H9 (cell line): ENCODE data around the gene DOCK1. TPM values are rescaled to one million over a fixed set of nuclear protein-coding genes. Genes with fewer than 3 reads are reported as not detected.

Experiments
- DNase-seq: peaks from one replicate; pipeline ENCODE4 v3.0.0-alpha.2; 2017
- H2AFZ ChIP-seq: one replicate; pipeline ENCODE4 v1.6.1; 2013; ENCODE audit warnings: mild to moderate bottlenecking, low read length, control low read depth, moderate library complexity
- H2AK5ac ChIP-seq: 2 replicates; pipeline ENCODE4 v1.6.1; 2013; ENCODE audit warnings: low read length, control low read depth, mixed read lengths; ENCODE audit not compliant: insufficient read length
- H2BK120ac ChIP-seq: one replicate; pipeline ENCODE4 v1.6.1; 2013; ENCODE audit warnings: low read depth, mild to moderate bottlenecking, low read length, control low read depth, inconsistent platforms; ENCODE audit not compliant: poor library complexity, severe bottlenecking
- H2BK12ac ChIP-seq: 2 replicates; pipeline ENCODE4 v1.6.1; 2013; ENCODE audit warnings: low read length, control low read depth, mixed read lengths, low read depth; ENCODE audit not compliant: insufficient read length
- H2BK15ac ChIP-seq: 2 replicates; pipeline ENCODE4 v1.6.1; 2013; ENCODE audit warnings: low read depth, low read length, control low read depth
- H2BK20ac ChIP-seq: one replicate; pipeline ENCODE4 v1.6.1; 2013; ENCODE audit warnings: low read depth, mild to moderate bottlenecking, low read length, control low read depth, inconsistent platforms; ENCODE audit not compliant: poor library complexity, severe bottlenecking
- H2BK5ac ChIP-seq: 2 replicates; pipeline ENCODE4 v1.6.1; 2013; ENCODE audit warnings: low read length, control low read depth, mixed read lengths; ENCODE audit not compliant: insufficient read length
- H3K14ac ChIP-seq: 2 replicates; pipeline ENCODE4 v1.6.1; 2013; ENCODE audit warnings: low read length, control low read depth; ENCODE audit not compliant: insufficient read depth
- H3K18ac ChIP-seq: 2 replicates; pipeline ENCODE4 v1.6.1; 2013; ENCODE audit warnings: low read depth, mild to moderate bottlenecking, mixed read lengths, low read length, control low read depth; ENCODE audit not compliant: insufficient read length
- H3K23ac ChIP-seq: 2 replicates; pipeline ENCODE4 v1.6.1; 2013; ENCODE audit warnings: low read length, control low read depth, mixed read lengths, low read depth; ENCODE audit not compliant: insufficient read length
- H3K23me2 ChIP-seq: 2 replicates; pipeline ENCODE4 v1.6.1; 2013; ENCODE audit warnings: low read depth, mild to moderate bottlenecking, mixed read lengths, low read length, control low read depth; ENCODE audit not compliant: insufficient read length, poor library complexity, severe bottlenecking
- H3K27ac ChIP-seq: 2 replicates; pipeline ENCODE4 v1.5.1; 2013; ENCODE audit warnings: low read length, control low read depth, mixed read lengths, low read depth; ENCODE audit not compliant: insufficient read length
- H3K27me3 ChIP-seq: 2 replicates; pipeline ENCODE4 v1.6.1; 2013; ENCODE audit warnings: low read length, control low read depth, inconsistent platforms; ENCODE audit not compliant: insufficient read depth
- H3K4ac ChIP-seq: 2 replicates; pipeline ENCODE4 v1.6.1; 2013; ENCODE audit warnings: low read depth, mild to moderate bottlenecking, control low read depth, inconsistent platforms, low read length, moderate library complexity
- H3K4me1 ChIP-seq: 2 replicates; pipeline ENCODE4 v1.6.1; 2013; ENCODE audit warnings: low read length, control low read depth, inconsistent platforms; ENCODE audit not compliant: insufficient read depth
- H3K4me2 ChIP-seq: 2 replicates; pipeline ENCODE4 v1.6.1; 2013; ENCODE audit warnings: low read length, control low read depth, mixed read lengths; ENCODE audit not compliant: insufficient read length, insufficient read depth
- H3K56ac ChIP-seq: 2 replicates; pipeline ENCODE4 v1.6.1; 2013; ENCODE audit warnings: low read depth, mild to moderate bottlenecking, mixed read lengths, low read length, control low read depth; ENCODE audit not compliant: insufficient read length
- H3K79me1 ChIP-seq: 2 replicates; pipeline ENCODE4 v1.6.1; 2013; ENCODE audit warnings: low read depth, mild to moderate bottlenecking, moderate library complexity, low read length, control low read depth, inconsistent platforms; ENCODE audit not compliant: insufficient read depth, poor library complexity, severe bottlenecking
- H3K79me2 ChIP-seq: 2 replicates; pipeline ENCODE4 v1.6.1; 2013; ENCODE audit warnings: low read length, control low read depth, inconsistent platforms; ENCODE audit not compliant: insufficient read depth
- H3K9ac ChIP-seq: 2 replicates; pipeline ENCODE4 v1.6.1; 2013; ENCODE audit warnings: low read length, control low read depth, mixed read lengths; ENCODE audit not compliant: insufficient read length; ENCODE audit errors: extremely low read depth
- H3K9me3 ChIP-seq: one replicate; pipeline ENCODE4 v1.6.1; 2013; ENCODE audit warnings: low read depth, low read length, inconsistent platforms; ENCODE audit not compliant: control insufficient read depth
- H3T11ph ChIP-seq: one replicate; pipeline ENCODE4 v1.6.1; 2013; ENCODE audit warnings: mild to moderate bottlenecking, low read length, control low read depth, inconsistent platforms
- H4K20me1 ChIP-seq: one replicate; pipeline ENCODE4 v1.6.1; 2013; ENCODE audit not compliant: control insufficient read depth, insufficient read length, insufficient read depth
- H4K5ac ChIP-seq: 2 replicates; pipeline ENCODE4 v1.6.1; 2013; ENCODE audit warnings: low read depth, mild to moderate bottlenecking, mixed read lengths, low read length, control low read depth; ENCODE audit not compliant: insufficient read length
- H4K8ac ChIP-seq: replicated peaks from 2 replicates; pipeline ENCODE4 v1.6.1; 2013; ENCODE audit warnings: low read length, control low read depth, mixed read lengths, low read depth; ENCODE audit not compliant: insufficient read length
- H4K91ac ChIP-seq: 2 replicates; pipeline ENCODE4 v1.6.1; 2013; ENCODE audit warnings: low read depth, mild to moderate bottlenecking, moderate library complexity, mixed read lengths, low read length, control low read depth; ENCODE audit not compliant: insufficient read length
- H3K27ac Mint-ChIP-seq, 3 experiments: 2 replicates in 2 of 3; 3 replicates in 1 of 3; pipeline ENCODE4 v1.8.0; 2020 to 2021; ENCODE audit warnings: mixed read lengths in 3 of 3, mild to moderate bottlenecking in 1 of 3, moderate library complexity in 1 of 3
- H3K27me3 Mint-ChIP-seq: 2 replicates; pipeline ENCODE4 v1.8.0; 2021; ENCODE audit warnings: low read depth, mild to moderate bottlenecking, moderate library complexity, mixed read lengths
- H3K36me3 Mint-ChIP-seq, 3 experiments: 2 replicates in 2 of 3; 3 replicates in 1 of 3; pipeline ENCODE4 v1.8.0; 2020 to 2021; ENCODE audit warnings: low read depth in 3 of 3, mixed read lengths in 3 of 3; ENCODE audit not compliant: insufficient read depth in 1 of 3
- H3K4me1 Mint-ChIP-seq, 2 experiments: 2 replicates each; pipeline ENCODE4 v1.8.0; 2020; ENCODE audit warnings: mixed read lengths in 2 of 2
- H3K4me3 Mint-ChIP-seq, 2 experiments: 2 replicates in 1 of 2; 3 replicates in 1 of 2; pipeline ENCODE4 v1.8.0; 2020 to 2021; ENCODE audit warnings: mild to moderate bottlenecking in 2 of 2, mixed read lengths in 2 of 2, moderate library complexity in 1 of 2
- H3K9me3 Mint-ChIP-seq, 2 experiments: 2 replicates in 1 of 2; 3 replicates in 1 of 2; pipeline ENCODE4 v1.8.0; 2020; ENCODE audit warnings: mild to moderate bottlenecking in 2 of 2, mixed read lengths in 2 of 2, moderate library complexity in 1 of 2
- WGBS: extraction: QIAGEN DNeasy Blood & Tissue Kit; methylation state at CpG from one replicate; pipeline ENCODE4 v1.1.7; 2013; ENCODE audit warnings: missing lambda C conversion rate, low lambda C conversion rate, mixed read lengths; ENCODE audit not compliant: insufficient read length; ENCODE audit errors: extremely low coverage; 5-methylcytosine and 5-hydroxymethylcytosine counted together
- total RNA-seq: library from RNA; stranded (reverse); gene quantifications from 2 replicates; pipeline ENCODE4 v1.2.1, GENCODE V29; 2021
- TF ChIP-seq, protein P1 (sequence below): fragments of 200-600 bp; sonication (generic); conservative IDR thresholded peaks from 3 replicates; pipeline ENCODE4 v1.8.0; 2021; ENCODE audit warnings: antibody characterized with exemption, mild to moderate bottlenecking

The DOCK1 gene
- total RNA-seq, 1 experiment from 2014 or later: 57.0 TPM

DNA sequence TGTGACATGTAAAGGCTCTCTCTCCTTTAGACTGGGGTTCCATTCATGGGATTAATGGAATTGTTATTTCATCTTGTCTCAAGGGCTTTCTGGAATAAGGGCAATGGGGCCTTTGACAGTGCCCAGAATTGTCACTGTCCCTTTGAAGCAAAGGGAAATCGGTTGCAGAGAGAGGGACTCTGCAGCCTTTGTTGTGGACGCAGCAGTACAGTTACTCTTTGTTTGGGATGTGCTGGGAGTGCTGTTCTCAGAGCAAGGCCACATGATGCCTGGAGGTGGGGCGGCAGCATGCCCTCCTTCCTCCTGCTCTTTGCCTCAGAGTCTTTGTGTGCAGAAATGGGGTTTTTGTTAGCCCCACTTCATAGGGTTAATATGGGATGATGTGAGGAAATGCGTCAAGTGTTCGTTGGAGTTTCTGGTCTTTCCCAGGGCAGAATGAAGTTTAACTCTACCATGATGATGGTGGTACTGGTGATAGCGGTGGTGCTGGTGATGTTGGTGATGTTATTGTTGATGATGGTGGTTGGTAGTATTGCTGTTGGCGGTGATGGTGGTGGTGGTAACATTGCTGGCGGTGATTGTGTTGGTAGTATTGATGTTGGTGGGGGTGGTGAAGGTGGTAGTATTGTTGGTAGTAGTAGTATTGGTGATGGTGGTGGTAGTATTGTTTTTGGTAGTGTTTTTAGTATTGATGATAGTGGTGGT is 45.3 kb downstream of the DOCK1 start:
- no peaks in the 10 kb centered on the region for H3K4me1 ChIP-seq
- no peak overlapping the region for H2BK15ac ChIP-seq
- no peak overlapping the region for H4K5ac ChIP-seq
- H3K23me2 ChIP-seq: no peaks in the 10 kb centered on the region
- H3K27me3 Mint-ChIP-seq: no peaks in the 10 kb centered on the region
- no peak overlapping the region for H2BK120ac ChIP-seq
- no peak overlapping the region for H3T11ph ChIP-seq
- peaks cover 10% of the 10 kb centered on the region for H3K9me3 ChIP-seq
- H2AK5ac ChIP-seq: no peak overlapping the region
- no peak overlapping the region for H2BK5ac ChIP-seq
- H3K4me3 Mint-ChIP-seq: no peak overlapping the region
- H3K56ac ChIP-seq: no peak overlapping the region
- H3K4me1 Mint-ChIP-seq: peaks cover 1 to 2% of the 10 kb centered on the region in 2 experiments
- H3K79me2 ChIP-seq: peaks cover 57% of the 10 kb centered on the region; the same call in 1 of the 2 replicates
- no peaks in the 10 kb centered on the region; a peak in 2 of 5 replicates for H3K9me3 Mint-ChIP-seq
- H3K36me3 Mint-ChIP-seq: peaks cover 1 to 11% (median 1%) of the 10 kb centered on the region in 3 experiments; a peak in 6 of 7 replicates
- no peak overlapping the region for H3K27ac ChIP-seq
- no peak overlapping the region for H3K9ac ChIP-seq
- H3K4ac ChIP-seq: no peak overlapping the region
- WGBS: no CpG with 5 or more reads among the region's 8 CpGs
- no peak overlapping the region for H3K18ac ChIP-seq
- H2AFZ ChIP-seq: no peak overlapping the region
- peaks cover 7% of the 10 kb centered on the region for H3K79me1 ChIP-seq
- no peak overlapping the region for H3K14ac ChIP-seq
- H3K4me2 ChIP-seq: no peak overlapping the region
- H3K23ac ChIP-seq: no peak overlapping the region
- H4K20me1 ChIP-seq: no peaks in the 10 kb centered on the region
- no peaks in the 10 kb centered on the region for H3K27me3 ChIP-seq
- H2BK20ac ChIP-seq: no peak overlapping the region
- H3K27ac Mint-ChIP-seq: no peak overlapping the region
- DNase-seq: no peak
- H2BK12ac ChIP-seq: no peak overlapping the region
- no peak overlapping the region for H4K91ac ChIP-seq
- H4K8ac ChIP-seq: no peak overlapping the region
- TF ChIP-seq, protein P1, sequence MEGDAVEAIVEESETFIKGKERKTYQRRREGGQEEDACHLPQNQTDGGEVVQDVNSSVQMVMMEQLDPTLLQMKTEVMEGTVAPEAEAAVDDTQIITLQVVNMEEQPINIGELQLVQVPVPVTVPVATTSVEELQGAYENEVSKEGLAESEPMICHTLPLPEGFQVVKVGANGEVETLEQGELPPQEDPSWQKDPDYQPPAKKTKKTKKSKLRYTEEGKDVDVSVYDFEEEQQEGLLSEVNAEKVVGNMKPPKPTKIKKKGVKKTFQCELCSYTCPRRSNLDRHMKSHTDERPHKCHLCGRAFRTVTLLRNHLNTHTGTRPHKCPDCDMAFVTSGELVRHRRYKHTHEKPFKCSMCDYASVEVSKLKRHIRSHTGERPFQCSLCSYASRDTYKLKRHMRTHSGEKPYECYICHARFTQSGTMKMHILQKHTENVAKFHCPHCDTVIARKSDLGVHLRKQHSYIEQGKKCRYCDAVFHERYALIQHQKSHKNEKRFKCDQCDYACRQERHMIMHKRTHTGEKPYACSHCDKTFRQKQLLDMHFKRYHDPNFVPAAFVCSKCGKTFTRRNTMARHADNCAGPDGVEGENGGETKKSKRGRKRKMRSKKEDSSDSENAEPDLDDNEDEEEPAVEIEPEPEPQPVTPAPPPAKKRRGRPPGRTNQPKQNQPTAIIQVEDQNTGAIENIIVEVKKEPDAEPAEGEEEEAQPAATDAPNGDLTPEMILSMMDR: no peak
